NCI-H1092 (cell line): ENCODE measurements around the gene CCDC88C.
"Not testable (repeated sequence)": the region's sequence is repeated elsewhere in the genome, so short reads cannot be mapped to it uniquely, and the experiment has no call there.

Experiments used
- DNase-seq: peaks from one replicate; lab custom pipeline; 2025; lab: John Stamatoyannopoulos, UW

The CCDC88C gene

GRCh38 chr14:91264151-91265150 lies 153.2 kb downstream of the CCDC88C start:
- DNase-seq = no peak

GRCh38 chr14:91263329-91263728 lies 154.3 kb downstream of the CCDC88C start:
- DNase-seq = no peak

GRCh38 chr14:91261986-91262549 lies 155.6 kb downstream of the CCDC88C start:
- no peak for DNase-seq

GRCh38 chr14:91261115-91261514 lies 156.5 kb downstream of the CCDC88C start:
- DNase-seq = no peak

GRCh38 chr14:91258876-91259275 lies 158.7 kb downstream of the CCDC88C start:
- DNase-seq = no peak

GRCh38 chr14:91258011-91258618 lies 159.5 kb downstream of the CCDC88C start:
- no peak for DNase-seq

- no peak for DNase-seq
These were observed 160.2 kb downstream of the CCDC88C start for GRCh38 chr14:91257328-91258010.

- no peak for DNase-seq
These were observed 161.0 kb downstream of the CCDC88C start for GRCh38 chr14:91256661-91257060.

- DNase-seq = no peak
These were observed 162.5 kb downstream of the CCDC88C start for GRCh38 chr14:91255026-91255695.

GRCh38 chr14:91254461-91254860 lies 163.2 kb downstream of the CCDC88C start:
- no peak for DNase-seq

- peak; percentile 23 for DNase-seq
These were observed 163.8 kb downstream of the CCDC88C start for GRCh38 chr14:91253795-91254323.

GRCh38 chr14:91252871-91253794 lies 164.5 kb downstream of the CCDC88C start:
- no peak for DNase-seq

- DNase-seq = peak; percentile 77
These were observed 166.7 kb downstream of the CCDC88C start for GRCh38 chr14:91250912-91251311.

- peak; percentile 93 for DNase-seq
These were observed 167.6 kb downstream of the CCDC88C start for GRCh38 chr14:91249841-91250616.

GRCh38 chr14:91246051-91246852 lies 171.4 kb downstream of the CCDC88C start:
- peak; percentile 70 for DNase-seq

GRCh38 chr14:91245616-91246015 lies 172.0 kb downstream of the CCDC88C start:
- DNase-seq = not testable (repeated sequence)

- DNase-seq = no peak
These were observed 172.6 kb downstream of the CCDC88C start for GRCh38 chr14:91245029-91245428.

GRCh38 chr14:91244501-91244901 lies 173.1 kb downstream of the CCDC88C start, which contains the start of gene GPR68:
Gene GPR68, minus strand, starts transcription at chr14:91244704. Its CDS starts 9,654 bp downstream, at chr14:91235050.
- DNase-seq = peak; percentile 56
